ENCODE results near the gene MAST3.

Gene MAST3

GRCh38 chr19:18098891-18099622 lies 1.5 kb downstream of the MAST3 start:
- peak overlapping the region; percentile 86 for H3K4me2 ChIP-seq (ENCODE audit: low read depth, low read length, poor library complexity, severe bottlenecking)
- no peaks in the 10 kb centered on the region for H3K9me2 ChIP-seq (replicated peaks; ENCODE audit: low read depth, low read length)
- no peaks in the 10 kb centered on the region for H3K9me3 ChIP-seq (ENCODE audit: insufficient read depth, low read depth, low read length)
- no peak for TF ChIP-seq CTCF (conservative IDR thresholded peaks at IDR 0.05; ENCODE audit: low read length)
- TF ChIP-seq EZH2phosphoT487 (IDR thresholded peaks at IDR 0.05; ENCODE audit: borderline replicate concordance) = no peak
- no peak overlapping the region for H2AFZ ChIP-seq (ENCODE audit: low read length)
- no peaks in the 10 kb centered on the region for H3K27me3 ChIP-seq (ENCODE audit: insufficient read depth, low read length, poor library complexity, severe bottlenecking)
- H3K4me3 ChIP-seq (ENCODE audit: low read length, poor library complexity, severe bottlenecking) = no peak overlapping the region
- no peaks in the 10 kb centered on the region for H3K36me3 ChIP-seq (ENCODE audit: insufficient read depth, low read length)
- no peak overlapping the region for H3K9ac ChIP-seq (ENCODE audit: low read depth, low read length, poor library complexity, severe bottlenecking)
- H4K20me1 ChIP-seq (ENCODE audit: insufficient read depth, low read length, poor library complexity, severe bottlenecking) = no peaks in the 10 kb centered on the region
- peaks cover 3% of the 10 kb centered on the region; the same call in 1 of the 2 replicates for H3F3A ChIP-seq (ENCODE audit: low read depth)
- H3K79me2 ChIP-seq (ENCODE audit: insufficient read depth, low read length) = no peaks in the 10 kb centered on the region
- H3K4me1 ChIP-seq (ENCODE audit: insufficient read depth, low read length, poor library complexity, severe bottlenecking) = peaks cover 11% of the 10 kb centered on the region

DNA sequence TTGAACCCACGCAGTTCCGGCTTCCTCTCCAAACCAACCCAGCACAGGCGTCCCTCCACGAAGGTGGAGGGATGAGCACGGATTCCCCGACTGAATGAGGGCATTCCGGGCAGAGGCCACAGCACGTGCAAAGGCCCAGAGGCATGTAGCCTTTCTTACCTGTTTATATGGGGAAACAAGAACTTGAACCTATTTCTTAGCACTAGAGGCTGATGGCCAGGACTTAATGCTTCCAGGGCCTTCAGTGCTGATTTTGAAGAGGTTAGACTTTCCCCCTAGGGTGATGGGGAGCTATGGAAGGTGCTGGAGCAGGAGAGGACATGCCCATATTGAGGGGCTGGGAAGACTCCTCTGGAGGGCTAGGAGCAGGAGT lies 2.0 kb downstream of the MAST3 start:
- Histone ChIP-seq H3K9me2 (replicated peaks; ENCODE audit: low read depth, low read length) (no peaks in the 10 kb centered on the region), H3K36me3 (ENCODE audit: insufficient read depth, low read length) (no peaks in the 10 kb centered on the region), H3K4me2 (ENCODE audit: low read depth, low read length, poor library complexity, severe bottlenecking) (no peak overlapping the region), H3K9ac (ENCODE audit: low read depth, low read length, poor library complexity, severe bottlenecking) (no peak overlapping the region), H3F3A (ENCODE audit: low read depth) (peaks cover 3% of the 10 kb centered on the region; the same call in 1 of the 2 replicates), H3K4me3 (ENCODE audit: low read length, poor library complexity, severe bottlenecking) (no peak overlapping the region), H4K20me1 (ENCODE audit: insufficient read depth, low read length, poor library complexity, severe bottlenecking) (no peaks in the 10 kb centered on the region), H3K79me2 (ENCODE audit: insufficient read depth, low read length) (no peaks in the 10 kb centered on the region), H3K4me1 (ENCODE audit: insufficient read depth, low read length, poor library complexity, severe bottlenecking) (peaks cover 16% of the 10 kb centered on the region), H2AFZ (ENCODE audit: low read length) (no peak overlapping the region), H3K27me3 (ENCODE audit: insufficient read depth, low read length, poor library complexity, severe bottlenecking) (no peaks in the 10 kb centered on the region), H3K9me3 (ENCODE audit: insufficient read depth, low read depth, low read length) (no peaks in the 10 kb centered on the region)
- TF ChIP-seq CTCF (conservative IDR thresholded peaks at IDR 0.05; ENCODE audit: low read length) (no peak), EZH2phosphoT487 (IDR thresholded peaks at IDR 0.05; ENCODE audit: borderline replicate concordance) (no peak)

GRCh38 chr19:18100710-18101109 lies 3.1 kb downstream of the MAST3 start:
- Histone ChIP-seq H3K36me3 (ENCODE audit: insufficient read depth, low read length) (no peaks in the 10 kb centered on the region), H3K4me2 (ENCODE audit: low read depth, low read length, poor library complexity, severe bottlenecking) (no peak overlapping the region), H3K9me3 (ENCODE audit: insufficient read depth, low read depth, low read length) (no peaks in the 10 kb centered on the region), H4K20me1 (ENCODE audit: insufficient read depth, low read length, poor library complexity, severe bottlenecking) (no peaks in the 10 kb centered on the region), H2AFZ (ENCODE audit: low read length) (no peak overlapping the region), H3F3A (ENCODE audit: low read depth) (no peaks in the 10 kb centered on the region; the same call in 1 of the 2 replicates), H3K27me3 (ENCODE audit: insufficient read depth, low read length, poor library complexity, severe bottlenecking) (no peaks in the 10 kb centered on the region), H3K4me1 (ENCODE audit: insufficient read depth, low read length, poor library complexity, severe bottlenecking) (peaks cover 18% of the 10 kb centered on the region), H3K9me2 (replicated peaks; ENCODE audit: low read depth, low read length) (no peaks in the 10 kb centered on the region), H3K79me2 (ENCODE audit: insufficient read depth, low read length) (no peaks in the 10 kb centered on the region), H3K9ac (ENCODE audit: low read depth, low read length, poor library complexity, severe bottlenecking) (no peak overlapping the region), H3K4me3 (ENCODE audit: low read length, poor library complexity, severe bottlenecking) (no peak overlapping the region)
- TF ChIP-seq EZH2phosphoT487 (IDR thresholded peaks at IDR 0.05; ENCODE audit: borderline replicate concordance) (no peak), CTCF (conservative IDR thresholded peaks at IDR 0.05; ENCODE audit: low read length) (no peak)
